CD14-positive monocyte (primary cell): ENCODE results near the gene PDCD4. TPM values are rescaled to one million over a fixed set of nuclear protein-coding genes. Genes with fewer than 3 reads are reported as not detected.
A peak's percentile ranks its signal among the peaks of the same experiment; 100 is the strongest.

ENCODE experiments used
- DNase-seq, 3 donors: peaks; one replicate each; pipeline ENCODE4 v3.0.0-alpha.2; 2011 to 2022
- H2AFZ ChIP-seq: 2 replicates; pipeline ENCODE4 v1.6.0; 2012; ENCODE audit warnings: mild to moderate bottlenecking, low read depth, low read length, inconsistent platforms; ENCODE audit not compliant: insufficient read depth, poor library complexity, severe bottlenecking
- H3K27ac ChIP-seq, 2 donors: 1 replicate in 1 of 2; 2 replicates in 1 of 2; pipeline ENCODE4 v1.5.1; 2012 to 2013; ENCODE audit warnings: low read length in 2 of 2, control low read depth in 1 of 2, inconsistent platforms in 1 of 2, low read depth in 1 of 2, mild to moderate bottlenecking in 1 of 2
- H3K27me3 ChIP-seq, 2 donors: one replicate each; pipeline versions ENCODE4 v1.6.0 to v1.6.1; 2011 to 2013; ENCODE audit warnings: low read length in 2 of 2; ENCODE audit not compliant: control insufficient read depth in 2 of 2, insufficient read depth in 2 of 2
- H3K36me3 ChIP-seq, 2 donors: replicated peaks in 1 of 2; 1 replicate in 1 of 2; 2 replicates in 1 of 2; pipeline versions ENCODE4 v1.5.1 to v1.6.1; 2012 to 2013; ENCODE audit warnings: low read length in 2 of 2, control low read depth in 1 of 2, inconsistent platforms in 1 of 2, mild to moderate bottlenecking in 1 of 2; ENCODE audit not compliant: insufficient read depth in 2 of 2, control insufficient read depth in 1 of 2
- H3K4me1 ChIP-seq, 2 donors: 1 replicate in 1 of 2; 2 replicates in 1 of 2; pipeline versions ENCODE4 v1.5.1 to v1.6.1; 2012 to 2013; ENCODE audit warnings: low read length in 2 of 2, control low read depth in 1 of 2, inconsistent platforms in 1 of 2, mild to moderate bottlenecking in 1 of 2, moderate library complexity in 1 of 2; ENCODE audit not compliant: insufficient read depth in 2 of 2, control insufficient read depth in 1 of 2
- H3K4me2 ChIP-seq: replicated peaks from 2 replicates; pipeline ENCODE3; 2012; ENCODE audit warnings: low read length, moderate library complexity, mild to moderate bottlenecking; ENCODE audit not compliant: poor library complexity, severe bottlenecking; ENCODE audit errors: extremely low read depth
- H3K4me3 ChIP-seq, 3 experiments: fragments of 200-600 bp in 1 of 3; sonication (generic) in 1 of 3; replicated peaks in 1 of 3; 1 replicate in 2 of 3; 2 replicates in 1 of 3; pipeline ENCODE4 v1.5.1; 2011 to 2013; ENCODE audit warnings: low read length in 3 of 3, mild to moderate bottlenecking in 3 of 3, control low read depth in 2 of 3, low read depth in 2 of 3, inconsistent platforms in 1 of 3, moderate library complexity in 1 of 3
- H3K79me2 ChIP-seq: 2 replicates; pipeline ENCODE4 v1.6.0; 2012; ENCODE audit warnings: mild to moderate bottlenecking, control low read depth, inconsistent platforms, low read length, moderate library complexity; ENCODE audit not compliant: insufficient read depth
- H3K9ac ChIP-seq: 2 replicates; pipeline ENCODE4 v1.6.0; 2017; ENCODE audit warnings: low read length, mild to moderate bottlenecking; ENCODE audit not compliant: insufficient read depth, poor library complexity, severe bottlenecking
- H3K9me3 ChIP-seq, 2 donors: replicated peaks in 1 of 2; 1 replicate in 1 of 2; 2 replicates in 1 of 2; pipeline versions ENCODE4 v1.5.1 to v1.6.1; 2012 to 2013; ENCODE audit warnings: low read length in 2 of 2, control low read depth in 1 of 2; ENCODE audit not compliant: control insufficient read depth in 1 of 2, insufficient read depth in 1 of 2
- H4K20me1 ChIP-seq: 2 replicates; pipeline ENCODE4 v1.6.0; 2012; ENCODE audit warnings: mild to moderate bottlenecking, low read length, control low read depth, moderate library complexity; ENCODE audit not compliant: insufficient read depth
- H3K27ac Mint-ChIP-seq, 7 donors: one replicate each; pipeline ENCODE4 v1.8.0; 2020; ENCODE audit warnings: mild to moderate bottlenecking in 7 of 7, mixed read lengths in 7 of 7, moderate library complexity in 6 of 7, inconsistent platforms in 2 of 7
- H3K27me3 Mint-ChIP-seq, 3 donors: one replicate each; pipeline ENCODE4 v1.8.0; 2021 to 2022; ENCODE audit warnings: low read depth in 3 of 3, mild to moderate bottlenecking in 3 of 3, mixed read lengths in 3 of 3, moderate library complexity in 3 of 3, inconsistent platforms in 1 of 3
- H3K36me3 Mint-ChIP-seq, 2 donors: one replicate each; pipeline ENCODE4 v1.8.0; 2020; ENCODE audit warnings: mixed read lengths in 2 of 2, inconsistent platforms in 1 of 2, mild to moderate bottlenecking in 1 of 2
- H3K4me1 Mint-ChIP-seq: one replicate; pipeline ENCODE4 v1.8.0; 2020; ENCODE audit warnings: mild to moderate bottlenecking, mixed read lengths
- H3K4me3 Mint-ChIP-seq, 2 donors: one replicate each; pipeline ENCODE4 v1.8.0; 2020; ENCODE audit warnings: mild to moderate bottlenecking in 2 of 2, mixed read lengths in 2 of 2, moderate library complexity in 1 of 2
- H3K9me3 Mint-ChIP-seq, 7 donors: one replicate each; pipeline ENCODE4 v1.8.0; 2020 to 2022; ENCODE audit warnings: mixed read lengths in 7 of 7, mild to moderate bottlenecking in 6 of 7, moderate library complexity in 6 of 7, inconsistent platforms in 2 of 7
- CTCF ChIP-seq: fragments of 200-600 bp; IDR thresholded peaks from one replicate; pipeline ENCODE4 v1.8.0; 2022; ENCODE audit warnings: antibody characterized with exemption, mild to moderate bottlenecking
- WGBS: methylation state at CpG from one replicate; pipeline ENCODE4 v1.1.5; 2013; ENCODE audit warnings: missing lambda C conversion rate; ENCODE audit not compliant: insufficient coverage; 5-methylcytosine and 5-hydroxymethylcytosine counted together
- intact Hi-C, 2 donors: fragments of 100-400 bp; cut with micrococcal nuclease; formaldehyde crosslinking; loops; one replicate each; pipeline versions ENCODE4 v1.15.0 to v1.15.1; 2023
- polyA plus RNA-seq, 3 donors: library from polyadenylated mRNA; depleted of rRNA in 1 of 3; unstranded in 2 of 3; stranded (reverse) in 1 of 3; fragments of 300-500 nt in 2 of 3; fragments of >200 nt in 1 of 3; fragmentation: Illumina TruSeq in 2 of 3; gene quantifications; 1 replicate in 2 of 3; 2 replicates in 1 of 3; pipeline ENCODE4 v1.2.3, GENCODE V29; 2012 to 2021

PDCD4 gene
- polyA plus RNA-seq, 3 donors = 39.8 to 53.4 (median 48.6) TPM

GRCh38 chr10:110892602-110893288 is 21.0 kb downstream of the PDCD4 start:
- no peak overlapping the region for H3K4me3 ChIP-seq
- peaks cover 87 to 92% of the 10 kb centered on the region in 2 donors for H3K36me3 ChIP-seq
- no peak for DNase-seq
- Mint-ChIP-seq H3K27me3 (no peaks in the 10 kb centered on the region), H3K27ac (peak overlapping the region in 1 of 7 donors; percentile 14), H3K4me3 (no peak overlapping the region), H3K4me1 (peaks cover 4% of the 10 kb centered on the region), H3K9me3 (no peaks in the 10 kb centered on the region), H3K36me3 (peaks cover 66 to 77% of the 10 kb centered on the region in 2 donors)
- H3K4me2 ChIP-seq = no peak overlapping the region
- H3K79me2 ChIP-seq = peaks cover 19% of the 10 kb centered on the region
- H3K27me3 ChIP-seq = no peaks in the 10 kb centered on the region
- no peak for TF ChIP-seq CTCF
- H4K20me1 ChIP-seq = peaks cover 64% of the 10 kb centered on the region
- H3K9ac ChIP-seq = no peak overlapping the region
- no peak overlapping the region for H2AFZ ChIP-seq
- no CpG with 5 or more reads among the region's 3 CpGs for WGBS
- H3K9me3 ChIP-seq = no peaks in the 10 kb centered on the region
- intact Hi-C loops = loop anchor here (5.0 kb wide), 2 partner anchors 90 to 145 kb away; no protein-coding TSS in a partner anchor
- no peak overlapping the region for H3K27ac ChIP-seq
- no peaks in the 10 kb centered on the region for H3K4me1 ChIP-seq

GRCh38 chr10:110893559-110894179 is 21.9 kb downstream of the PDCD4 start:
- Histone ChIP-seq H3K9ac (no peak overlapping the region), H3K4me3 (no peak overlapping the region), H3K36me3 (peaks cover 87 to 92% of the 10 kb centered on the region in 2 donors), H3K4me1 (no peaks in the 10 kb centered on the region), H3K79me2 (peaks cover 19% of the 10 kb centered on the region), H3K4me2 (no peak overlapping the region), H3K9me3 (no peaks in the 10 kb centered on the region), H2AFZ (no peak overlapping the region), H3K27me3 (no peaks in the 10 kb centered on the region), H4K20me1 (peaks cover 64% of the 10 kb centered on the region), H3K27ac (no peak overlapping the region)
- intact Hi-C loops = loop anchor here (5.0 kb wide), 2 partner anchors 91 to 146 kb away; no protein-coding TSS in a partner anchor
- Mint-ChIP-seq H3K27me3 (no peaks in the 10 kb centered on the region), H3K9me3 (no peaks in the 10 kb centered on the region), H3K27ac (no peak overlapping the region), H3K4me3 (no peak overlapping the region), H3K4me1 (peaks cover 4% of the 10 kb centered on the region), H3K36me3 (peaks cover 69 to 79% of the 10 kb centered on the region in 2 donors)
- TF ChIP-seq CTCF = peak; percentile 69
- peak; percentile 25 to 55 (median 30) for DNase-seq
- WGBS = no CpG with 5 or more reads among the region's 4 CpGs
